NCI-H2107 treated with DMSO at 0.1 percent for 48 hours (cell line): ENCODE data around the gene ARHGDIB.

Experiments used
- DNase-seq: peaks from one replicate; lab custom pipeline; 2025; ENCODE audit not compliant: unreplicated experiment; lab: John Stamatoyannopoulos, UW

Gene ARHGDIB

DNA sequence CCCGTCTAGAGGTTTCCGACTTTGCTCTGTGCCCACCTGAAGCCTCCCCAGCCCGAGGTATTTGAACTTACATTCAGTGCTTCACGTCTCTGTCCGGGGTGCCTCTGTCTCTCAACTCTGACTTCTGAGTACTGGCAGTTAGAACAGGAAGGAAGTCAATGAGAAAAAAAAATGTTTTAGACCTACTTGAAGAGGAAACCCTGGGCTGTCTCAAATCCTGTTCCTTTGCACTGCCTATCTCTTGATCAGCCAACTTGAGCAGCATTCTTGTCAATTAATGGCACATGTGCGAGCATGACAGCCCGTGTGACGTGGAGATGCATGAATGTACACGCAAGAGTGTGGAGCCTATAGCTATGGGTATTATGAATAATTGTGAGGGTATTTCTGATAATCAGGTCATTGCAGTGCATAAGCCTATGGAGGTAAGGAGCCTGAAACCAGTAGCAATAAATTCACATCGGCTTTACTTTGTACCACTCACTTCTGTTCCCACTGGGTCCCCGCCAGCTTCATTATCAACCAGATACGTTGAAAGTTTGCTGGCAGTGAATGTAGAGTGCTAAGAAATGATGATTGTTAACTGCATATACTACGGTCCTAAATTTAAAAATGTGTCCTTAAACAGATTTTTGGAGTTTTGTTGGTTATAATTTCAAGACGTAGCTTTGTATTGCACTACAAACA is at the start of gene ARHGDIB:
ARHGDIB (minus strand) TSS at position 136 of the 687 bp plus-strand sequence. CDS start 10,889 bp downstream, outside the sequence.
- DNase-seq, result no peak

DNA sequence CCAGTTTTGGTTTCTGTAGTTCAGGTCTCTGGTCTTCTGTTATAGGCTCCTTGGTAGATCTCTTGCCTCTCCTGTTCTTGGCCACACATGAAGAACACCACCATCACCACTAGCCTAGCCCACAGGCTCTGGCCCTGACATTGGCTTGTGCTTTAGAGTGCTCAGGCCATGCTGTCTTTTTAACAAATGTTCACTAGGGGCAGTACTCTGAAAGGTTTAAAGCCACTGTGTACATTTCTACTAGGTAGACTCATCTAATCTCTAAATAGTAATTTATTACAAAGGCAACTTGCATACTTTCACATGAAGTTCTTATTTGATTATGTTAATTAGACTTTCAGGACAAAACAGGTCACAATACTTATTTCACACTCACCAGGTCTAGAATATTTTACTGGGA is 49.8 kb upstream of the ARHGDIB start:
- DNase-seq, result no peak

DNA sequence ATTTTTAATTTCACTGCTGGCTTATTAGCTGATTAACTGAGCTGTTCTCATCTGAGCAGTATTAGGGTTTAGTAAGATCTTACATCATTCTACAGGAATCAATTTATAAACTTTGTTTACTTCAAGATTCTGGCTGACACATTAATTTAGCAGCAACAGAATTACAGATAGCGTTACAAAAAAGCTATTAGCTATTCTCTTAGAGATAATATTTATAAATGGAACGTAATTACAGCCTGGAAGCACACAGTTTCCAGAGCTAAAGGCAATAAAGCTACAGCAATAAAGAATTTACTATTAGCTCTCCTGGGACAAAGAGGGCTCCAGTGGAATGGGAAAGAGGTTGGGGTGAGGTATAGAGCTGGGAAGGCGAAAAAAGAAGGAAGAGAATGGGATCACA is 46.1 kb upstream of the ARHGDIB start:
- no peak for DNase-seq

DNA sequence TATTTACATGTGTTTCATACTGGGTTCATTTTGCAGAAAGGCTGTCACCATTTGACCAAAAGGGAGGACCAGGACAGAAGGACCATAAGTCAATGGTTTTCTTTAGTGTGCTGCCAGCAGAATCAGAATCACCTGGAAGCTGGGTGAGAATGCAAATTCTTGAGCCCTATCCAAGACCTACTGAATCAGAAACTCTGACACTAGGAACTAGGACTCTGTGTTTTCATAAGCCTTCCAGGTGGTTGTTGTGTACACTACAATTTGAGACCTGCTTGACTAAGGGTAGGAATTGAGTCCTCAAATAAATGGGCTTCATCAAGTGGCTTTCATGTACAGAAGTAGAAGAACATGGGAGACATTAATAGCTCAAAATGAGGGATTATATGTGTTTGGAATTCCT is 43.7 kb upstream of the ARHGDIB start:
- DNase-seq, result no peak

DNA sequence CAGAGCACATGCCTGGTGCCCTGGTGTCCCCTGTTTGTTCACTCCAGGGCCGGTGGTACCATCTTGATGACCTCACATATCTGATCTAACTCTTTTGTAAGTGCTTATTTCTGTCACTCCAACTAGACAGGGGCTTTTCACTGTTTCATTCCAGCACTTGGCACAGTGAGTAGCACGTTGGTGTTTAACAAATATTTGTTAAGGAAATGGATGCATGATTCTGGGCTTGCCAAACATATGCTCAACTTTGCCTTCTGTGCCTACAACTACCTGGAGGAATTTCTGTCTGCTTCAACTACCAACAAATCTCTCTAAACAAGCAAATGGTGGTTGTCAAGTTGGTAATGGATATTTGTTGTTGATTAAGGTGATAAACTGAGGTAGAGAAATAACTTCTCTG is 43.0 kb upstream of the ARHGDIB start:
- no peak for DNase-seq

DNA sequence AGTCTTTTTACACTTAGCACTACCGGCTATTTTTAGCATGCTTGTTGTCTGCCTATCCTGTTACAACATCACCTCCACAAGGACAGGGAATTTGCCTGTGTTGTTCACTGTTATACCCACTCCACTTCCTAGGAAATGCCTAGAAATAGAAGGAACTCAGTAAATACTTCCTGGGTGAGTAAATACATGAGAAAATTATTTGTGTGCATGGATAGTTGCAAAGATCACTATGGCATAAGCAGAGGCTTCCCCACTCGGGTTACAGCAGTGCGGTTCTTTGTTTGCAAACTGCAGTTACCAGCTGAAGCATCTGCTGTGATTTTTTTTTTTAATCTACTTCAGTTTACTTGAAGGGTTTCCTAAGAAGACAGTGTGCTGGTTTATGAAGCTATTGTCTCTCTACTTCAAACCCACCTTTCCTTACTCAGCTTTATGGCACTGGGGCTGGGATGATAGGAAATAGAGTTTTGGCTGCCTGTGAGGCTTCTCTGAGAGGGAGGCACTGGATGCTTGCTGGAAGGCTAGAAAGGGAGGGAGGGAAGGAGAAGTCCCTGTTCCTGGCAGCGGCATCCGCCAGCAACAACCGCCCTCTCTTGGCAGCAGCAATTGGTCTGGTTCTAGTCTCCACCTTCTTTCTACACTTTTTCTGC is 40.5 kb upstream of the ARHGDIB start:
- DNase-seq, result peak; percentile 50

DNA sequence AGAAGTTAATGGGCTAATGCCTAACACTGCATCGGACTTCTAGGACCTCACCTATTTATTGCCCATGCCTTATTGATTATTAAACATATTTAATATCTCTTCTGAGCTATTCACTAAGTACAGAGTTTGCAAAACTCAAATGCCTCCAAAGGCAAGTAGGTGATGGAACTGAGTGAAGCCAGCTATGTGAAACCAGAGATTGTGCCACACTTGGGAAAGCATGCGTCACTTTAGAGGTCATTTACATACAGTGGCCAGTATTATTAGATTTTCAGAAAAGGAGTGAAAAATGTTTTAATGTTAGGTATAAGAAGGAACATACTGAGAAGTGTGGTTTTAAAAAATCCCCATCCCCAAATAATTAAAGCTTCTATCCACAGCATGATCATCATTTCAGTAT is 39.2 kb upstream of the ARHGDIB start:
- DNase-seq, result no peak

DNA sequence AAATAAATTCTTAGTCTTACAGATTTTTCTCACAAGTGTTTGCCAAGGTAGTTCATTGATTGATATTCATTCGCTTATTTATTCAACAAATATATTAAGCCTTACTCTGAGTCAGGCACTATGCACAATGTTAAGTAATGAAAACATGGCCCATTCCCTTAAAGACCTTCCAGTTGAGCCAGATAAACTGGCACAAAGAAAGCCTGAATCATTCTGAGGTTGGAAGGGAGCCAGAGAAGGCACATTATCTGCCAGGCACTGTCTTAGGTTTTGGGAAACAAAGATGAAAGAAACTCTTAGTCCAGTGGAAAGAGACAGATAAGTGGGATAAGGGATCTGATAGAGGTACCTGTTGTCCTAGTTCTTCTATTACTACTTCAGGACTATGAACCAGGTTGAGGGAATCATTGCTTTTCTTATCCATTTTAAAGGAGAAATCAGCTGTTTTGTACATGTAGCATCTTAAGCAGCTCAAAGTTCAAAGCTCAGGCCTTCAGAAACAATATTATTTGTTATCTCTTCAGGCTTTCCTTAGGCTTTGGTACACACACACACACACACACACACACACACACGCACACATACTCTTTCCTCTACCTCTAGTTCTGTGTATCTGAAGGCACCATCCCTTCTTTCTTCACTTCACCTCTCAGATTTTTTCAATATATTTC is 38.4 kb upstream of the ARHGDIB start:
- no peak for DNase-seq

DNA sequence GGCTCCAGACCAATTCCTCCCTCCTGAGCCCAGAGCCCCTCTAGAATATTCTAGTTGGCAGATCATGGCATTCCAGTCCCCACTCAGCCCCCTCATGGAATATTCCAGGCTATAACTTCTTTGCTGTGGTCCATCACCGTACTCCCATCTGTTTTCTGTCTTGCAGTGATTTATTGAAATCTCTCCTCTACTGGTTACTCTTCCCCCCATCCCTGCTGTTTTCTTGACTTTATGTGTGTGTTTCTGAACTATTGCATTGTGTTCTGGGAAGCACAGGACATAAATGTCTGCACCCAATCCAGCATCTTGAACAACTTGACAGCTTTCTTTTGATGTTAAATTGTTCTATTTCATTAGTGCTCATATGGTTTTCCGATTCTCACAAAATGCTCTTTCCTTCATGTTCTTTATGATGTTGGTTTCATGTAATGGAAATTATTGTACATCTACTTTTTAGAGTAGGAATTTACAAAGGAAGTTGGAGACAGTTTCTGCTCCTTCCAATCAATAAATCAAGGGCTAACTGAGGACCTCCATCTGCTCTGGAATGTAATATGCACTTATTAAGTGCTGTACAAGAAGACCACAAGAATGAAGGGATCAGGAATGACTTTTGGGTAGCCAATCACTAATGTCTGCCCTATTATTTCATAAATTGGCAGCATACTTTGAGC is 37.8 kb upstream of the ARHGDIB start:
- no peak for DNase-seq

DNA sequence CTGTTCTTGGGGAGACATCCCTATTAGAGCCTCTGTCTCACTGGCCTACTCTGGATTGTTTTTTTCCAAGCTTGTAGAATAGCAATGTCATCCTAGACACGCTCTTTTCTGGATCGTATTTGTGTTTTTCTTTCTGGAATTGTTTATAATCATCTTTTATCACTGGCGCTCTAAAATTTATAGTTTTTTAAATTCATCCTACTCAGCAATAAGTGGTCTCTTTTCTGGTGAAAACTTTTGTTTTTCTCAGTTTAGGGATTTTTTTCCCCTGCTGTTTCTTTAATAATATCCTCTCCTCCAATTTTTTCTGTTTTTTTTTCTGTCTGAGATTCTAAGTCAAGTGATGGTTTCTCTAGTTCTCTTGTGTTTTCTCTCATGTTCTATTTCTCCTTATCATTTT is 36.6 kb upstream of the ARHGDIB start:
- DNase-seq, result no peak

DNA sequence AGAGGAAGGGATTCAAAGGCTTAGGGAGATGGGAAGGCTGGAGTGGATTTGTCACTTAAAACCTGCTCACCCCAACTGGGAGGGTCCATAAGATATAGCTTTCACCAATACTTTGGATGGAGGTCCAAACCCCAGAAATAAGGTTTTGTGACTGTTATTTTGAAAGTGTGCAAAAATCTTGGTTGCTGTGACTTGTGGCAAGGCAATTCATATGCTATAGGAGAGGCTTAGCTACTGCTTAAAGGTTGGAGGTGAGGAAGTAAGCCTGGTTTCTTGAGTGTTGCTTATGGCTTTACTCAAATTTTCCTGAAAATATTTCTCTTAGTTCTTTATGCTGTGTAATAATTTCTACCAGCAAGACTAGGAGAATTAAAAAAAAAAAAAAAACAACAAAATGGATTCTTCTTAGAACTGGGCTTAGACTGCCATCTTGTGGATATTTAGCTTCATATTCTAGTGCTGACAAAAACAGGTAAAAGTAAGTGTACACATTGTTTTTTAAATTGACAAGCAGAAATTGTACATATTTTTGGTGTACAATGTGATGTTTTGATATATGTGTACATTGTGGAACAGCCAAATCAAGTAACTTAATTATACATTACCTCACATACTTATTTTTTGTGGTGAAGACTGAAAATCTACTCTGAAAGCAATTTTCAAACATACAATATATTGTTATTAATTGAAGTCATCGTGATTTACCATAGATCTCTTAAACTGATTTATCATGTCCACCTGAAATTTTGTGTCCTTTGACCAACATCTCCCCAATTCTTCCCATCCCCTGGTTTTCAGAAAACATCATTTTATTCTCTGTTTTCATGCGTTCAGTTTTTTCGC is 34.4 kb upstream of the ARHGDIB start:
- DNase-seq, result peak; percentile 60

DNA sequence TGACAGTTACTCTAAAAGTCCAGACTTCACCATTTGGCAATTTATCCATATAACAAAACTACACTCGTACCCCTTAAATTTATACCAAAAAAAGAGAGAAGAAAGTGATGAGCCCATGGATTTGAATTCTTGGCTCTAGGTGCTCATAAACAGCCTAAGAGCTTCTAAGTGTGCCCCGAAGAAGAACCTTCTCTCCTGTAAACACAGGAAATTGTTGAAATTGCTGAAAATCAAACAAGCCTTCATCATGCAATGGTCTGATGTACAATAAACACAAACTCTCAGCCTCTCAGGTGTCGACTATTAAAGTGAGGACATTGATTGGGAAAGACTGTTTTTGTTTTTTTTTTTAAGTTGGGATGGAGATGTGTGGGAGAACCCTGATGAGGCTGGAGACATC is 33.2 kb upstream of the ARHGDIB start:
- DNase-seq, result no peak

DNA sequence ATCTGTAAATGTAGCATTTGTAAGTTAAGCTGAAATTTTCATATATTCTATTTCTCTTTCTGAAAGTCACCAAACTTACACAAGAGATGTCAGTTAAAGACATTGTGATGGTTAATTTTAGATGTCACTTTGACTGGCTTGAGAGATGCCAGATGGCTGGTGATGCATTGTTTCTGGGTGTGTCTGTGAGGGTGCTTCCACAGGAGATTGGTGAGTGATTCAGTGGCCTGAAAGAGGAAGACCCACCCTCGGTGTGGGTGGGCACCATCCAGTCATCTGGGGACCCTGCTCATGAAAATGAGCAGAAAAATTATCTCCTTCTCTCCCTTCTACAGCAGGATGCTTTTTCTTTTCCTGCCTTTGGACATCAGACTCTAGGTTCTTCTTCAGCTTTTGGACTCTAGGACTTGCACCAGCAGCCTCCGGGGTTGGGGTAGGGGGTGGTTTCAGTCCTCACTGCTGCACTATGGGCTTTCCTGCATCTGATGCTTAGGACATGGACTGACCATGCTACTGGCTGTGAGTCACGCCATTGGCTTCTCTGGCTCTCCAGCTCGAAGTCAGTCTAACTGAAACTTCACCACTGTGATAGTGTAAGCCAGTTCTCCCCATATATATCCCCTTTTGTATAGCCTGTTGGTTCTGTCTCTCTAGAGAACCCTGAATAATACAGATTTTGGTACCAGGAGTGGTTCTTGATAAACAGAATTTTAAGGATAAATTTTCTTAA is 32.3 kb upstream of the ARHGDIB start:
- DNase-seq, result no peak

DNA sequence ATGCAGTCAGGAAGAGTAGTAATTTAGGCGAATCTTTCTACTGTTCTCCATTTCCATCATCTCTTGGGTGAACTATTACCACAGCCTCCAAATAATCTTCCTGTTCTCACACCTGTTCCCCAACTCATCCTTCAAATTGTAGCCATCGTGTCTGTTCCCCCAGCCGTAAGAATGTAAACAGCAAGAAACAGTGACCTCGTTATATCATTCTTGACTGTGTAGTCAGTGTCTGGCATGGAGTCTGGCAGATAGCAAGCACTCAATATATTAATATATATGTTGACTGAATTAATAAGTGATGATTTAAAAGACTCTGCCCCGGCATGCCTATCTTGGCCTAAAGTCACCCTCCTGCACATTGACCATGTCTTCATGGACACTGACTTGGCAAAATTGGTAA is 31.7 kb upstream of the ARHGDIB start:
- DNase-seq, result no peak

DNA sequence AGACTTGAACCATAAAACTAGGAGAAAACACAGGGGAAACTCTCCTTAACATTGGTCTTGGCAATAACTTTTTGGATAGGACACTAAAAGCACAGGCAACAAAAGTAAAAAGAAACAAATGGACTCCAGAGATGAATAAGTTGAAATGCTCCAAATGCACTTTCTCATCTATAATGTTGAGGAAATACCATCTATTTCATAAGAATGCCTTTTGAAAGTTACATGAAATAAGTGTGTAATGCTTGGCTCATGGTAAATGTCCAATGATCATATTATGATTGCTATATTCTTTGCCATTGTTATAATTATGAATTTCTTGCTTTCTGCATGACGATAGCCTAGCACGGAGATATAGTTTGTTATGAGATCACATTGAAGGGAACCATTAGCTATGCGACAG is 31.3 kb upstream of the ARHGDIB start:
- DNase-seq, result no peak

DNA sequence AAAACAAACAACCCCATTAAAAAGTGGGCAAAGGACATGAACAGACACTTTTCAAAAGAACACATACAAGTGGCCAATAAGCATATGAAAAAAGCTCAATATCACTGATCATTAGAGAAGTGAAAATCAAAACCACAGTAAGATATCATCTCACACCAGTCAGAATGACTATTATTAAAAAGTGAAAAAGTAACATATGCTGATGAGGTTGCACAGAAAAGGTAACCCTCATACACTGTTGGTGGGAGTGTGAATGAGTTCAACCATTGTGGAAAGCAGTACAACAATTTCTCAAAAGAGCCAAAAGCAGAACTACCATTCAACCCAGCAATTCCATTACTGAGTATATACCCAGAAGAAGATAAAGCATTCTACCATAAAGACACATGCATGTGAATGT is 29.7 kb upstream of the ARHGDIB start:
- DNase-seq, result no peak

DNA sequence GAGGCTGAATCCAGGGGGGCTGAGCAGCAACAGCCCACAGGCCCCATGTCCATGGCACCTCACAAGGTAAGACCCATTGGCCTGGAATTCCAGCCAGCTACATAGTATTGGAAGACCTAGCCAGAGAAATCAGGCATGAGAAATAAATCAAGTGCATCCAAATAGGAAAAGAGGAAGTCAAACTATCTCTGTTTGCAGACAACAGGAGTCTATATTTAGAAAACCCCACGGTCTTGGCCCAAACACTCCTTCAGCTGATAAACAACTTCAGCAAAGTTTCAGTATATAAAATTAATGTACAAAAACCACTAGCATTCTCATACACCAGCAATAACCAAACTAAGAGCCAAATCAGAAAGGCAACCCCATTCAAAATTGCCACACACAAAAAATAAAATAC is 28.4 kb upstream of the ARHGDIB start:
- DNase-seq, result no peak

DNA sequence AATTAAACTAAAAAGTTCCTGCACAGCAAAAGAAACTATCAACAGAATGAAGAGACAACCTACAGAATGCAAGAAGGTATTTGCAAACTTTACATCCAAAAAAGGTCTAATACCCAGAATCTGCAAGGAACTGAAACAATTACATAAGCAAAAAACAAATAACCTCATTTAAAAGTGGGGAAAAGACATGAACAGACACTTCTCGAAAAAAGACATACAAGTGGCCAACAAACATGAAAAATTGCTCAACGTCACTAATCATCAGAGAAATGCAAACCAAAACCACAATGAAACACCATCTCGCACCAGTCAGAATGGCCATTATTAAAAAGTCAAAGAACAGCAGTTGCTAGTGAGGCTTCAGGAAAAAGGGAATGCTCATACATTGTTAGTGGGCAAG is 26.6 kb upstream of the ARHGDIB start:
- DNase-seq, result no peak

DNA sequence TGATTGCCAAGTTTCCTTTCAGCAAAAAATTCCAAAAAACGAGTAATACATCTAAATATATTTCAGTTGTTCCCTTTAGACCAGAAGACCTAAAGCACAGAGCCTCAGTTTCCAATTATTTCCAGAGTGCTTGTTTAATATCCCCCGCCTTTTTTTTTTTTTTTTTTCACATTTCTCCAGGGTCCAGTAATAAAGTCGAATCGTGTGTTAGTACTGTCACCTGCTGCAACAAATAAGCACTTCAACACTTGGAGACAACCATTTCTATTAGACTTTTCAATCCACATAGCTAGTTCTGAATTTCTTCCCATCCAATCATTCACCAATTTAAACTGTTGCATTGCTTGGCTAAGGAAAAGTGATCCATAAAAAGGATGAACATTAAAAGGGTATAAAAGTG is 25.0 kb upstream of the ARHGDIB start:
- no peak for DNase-seq

DNA sequence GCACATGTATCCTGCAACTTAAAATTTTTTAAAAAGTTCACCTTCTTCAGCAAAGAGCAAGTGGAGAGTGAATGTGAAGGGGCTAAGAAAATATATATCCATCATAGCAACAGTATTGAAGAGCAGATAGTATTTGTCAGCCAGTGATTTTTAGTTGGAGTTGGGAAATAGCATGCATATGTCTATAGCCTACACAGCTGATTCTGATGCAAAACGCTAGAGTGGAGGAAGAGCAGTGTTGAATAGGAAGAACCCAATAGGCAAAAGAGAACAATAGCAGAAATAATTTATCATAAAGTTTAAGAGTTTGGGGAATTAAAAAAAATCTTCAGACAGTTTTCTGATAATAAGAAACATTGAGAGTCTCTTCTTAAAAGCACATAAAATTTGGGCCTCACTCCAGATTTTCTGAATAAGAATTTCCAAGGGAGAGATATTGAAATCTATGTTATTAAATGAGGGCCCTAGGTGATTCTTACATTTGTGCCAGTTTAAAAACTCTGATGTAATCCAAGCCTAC is 23.4 kb upstream of the ARHGDIB start:
- DNase-seq, result no peak
